DND-41 (cell line): ENCODE measurements around the gene NELFA.

Experiments used
- ATAC-seq: fragments of 200-7000 bp; cut with Tn5 transposase; 3 replicates; pipeline ENCODE4 v1.9.1; 2021; ENCODE audit warnings: low read depth; ENCODE audit not compliant: insufficient read depth
- DNase-seq: peaks from one replicate; pipeline ENCODE4 v3.0.0-alpha.2; 2020
- H2AFZ ChIP-seq: 2 replicates; pipeline ENCODE4 v1.6.0; 2012; ENCODE audit warnings: low read depth, low read length
- H3K27ac ChIP-seq: 2 replicates; pipeline ENCODE4 v1.5.1; 2012; ENCODE audit warnings: low read length, inconsistent platforms
- H3K27me3 ChIP-seq: fragments of 200-600 bp; sonication (generic); 2 replicates; pipeline ENCODE4 v1.6.0; 2012; ENCODE audit warnings: low read length, mild to moderate bottlenecking, inconsistent platforms; ENCODE audit not compliant: insufficient read depth, poor library complexity
- H3K36me3 ChIP-seq: 2 replicates; pipeline ENCODE4 v1.5.1; 2012; ENCODE audit warnings: low read length, inconsistent platforms; ENCODE audit not compliant: insufficient read depth
- H3K4me1 ChIP-seq: 2 replicates; pipeline ENCODE4 v1.5.1; 2012; ENCODE audit warnings: mild to moderate bottlenecking, low read length; ENCODE audit not compliant: insufficient read depth
- H3K4me2 ChIP-seq: 2 replicates; pipeline ENCODE4 v1.6.0; 2012; ENCODE audit warnings: mild to moderate bottlenecking, moderate library complexity, low read length, inconsistent platforms; ENCODE audit not compliant: insufficient read depth
- H3K4me3 ChIP-seq, 2 experiments: fragments of 200-600 bp in 1 of 2; shearing (Covaris generic) in 1 of 2; 2 replicates each; pipeline ENCODE4 v1.5.1; 2012 to 2016; ENCODE audit warnings: inconsistent platforms in 2 of 2, low read length in 2 of 2, mild to moderate bottlenecking in 2 of 2, low read depth in 1 of 2, moderate library complexity in 1 of 2
- H3K79me2 ChIP-seq: 2 replicates; pipeline ENCODE4 v1.6.0; 2012; ENCODE audit warnings: low read length, inconsistent platforms; ENCODE audit not compliant: insufficient read depth
- H3K9ac ChIP-seq: 2 replicates; pipeline ENCODE4 v1.6.0; 2012; ENCODE audit warnings: low read depth, mild to moderate bottlenecking, inconsistent platforms, low read length, moderate library complexity
- H3K9me3 ChIP-seq: 2 replicates; pipeline ENCODE4 v1.5.1; 2012; ENCODE audit warnings: low read length, moderate library complexity, mild to moderate bottlenecking, inconsistent platforms; ENCODE audit not compliant: insufficient read depth, severe bottlenecking
- H4K20me1 ChIP-seq: 2 replicates; pipeline ENCODE4 v1.6.0; 2012; ENCODE audit warnings: low read length; ENCODE audit not compliant: insufficient read depth
- EZH2 ChIP-seq: IDR thresholded peaks from 3 replicates; pipeline ENCODE4 v1.6.1; 2012; ENCODE audit warnings: borderline replicate concordance, low read depth, mild to moderate bottlenecking, moderate library complexity, low read length, inconsistent platforms; ENCODE audit not compliant: severe bottlenecking
- TF ChIP-seq, protein P1 (sequence below): IDR thresholded peaks from 2 replicates; pipeline ENCODE4 v1.5.1; 2012; ENCODE audit warnings: borderline replicate concordance, low read length, moderate library complexity, mild to moderate bottlenecking; ENCODE audit not compliant: poor library complexity, severe bottlenecking; ENCODE audit errors: extremely low read depth

The NELFA gene

DNA sequence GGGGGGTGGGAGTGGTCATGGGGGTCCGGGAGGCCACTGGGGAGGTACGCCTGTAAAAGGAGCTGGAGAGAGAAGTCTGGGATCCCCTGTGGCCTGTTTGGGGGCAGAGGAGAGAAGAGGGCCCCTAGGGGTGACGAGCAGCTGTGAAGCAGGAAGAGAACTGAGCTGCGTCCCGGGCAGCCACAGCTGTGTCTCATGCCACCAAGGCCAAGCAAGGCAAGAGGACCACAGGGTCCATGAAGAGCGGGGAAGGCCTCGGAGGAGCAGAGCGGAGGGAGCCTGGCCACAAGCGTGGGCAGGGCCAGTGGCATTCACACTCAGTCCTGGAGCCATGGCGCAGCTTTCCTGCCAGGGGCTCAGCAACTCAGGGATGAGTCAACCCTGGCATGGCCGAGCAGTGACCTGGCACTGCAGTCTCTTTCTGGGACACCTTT, 36.8 kb upstream of the NELFA start:
- Histone ChIP-seq H3K4me3 (no peak overlapping the region), H3K27ac (no peak overlapping the region), H3K4me1 (peaks cover 15% of the 10 kb centered on the region), H3K9ac (no peak overlapping the region), H3K9me3 (no peaks in the 10 kb centered on the region), H3K4me2 (no peak overlapping the region), H4K20me1 (peaks cover 25% of the 10 kb centered on the region), H2AFZ (no peak overlapping the region), H3K36me3 (no peaks in the 10 kb centered on the region), H3K27me3 (no peaks in the 10 kb centered on the region), H3K79me2 (0 out of 2 replicates have a peak, but pooled peaks cover 2% of the 10 kb centered on the region)
- DNase-seq, result no peak
- ATAC-seq, result no peak
- no peak for TF ChIP-seq EZH2
- TF ChIP-seq, protein P1, sequence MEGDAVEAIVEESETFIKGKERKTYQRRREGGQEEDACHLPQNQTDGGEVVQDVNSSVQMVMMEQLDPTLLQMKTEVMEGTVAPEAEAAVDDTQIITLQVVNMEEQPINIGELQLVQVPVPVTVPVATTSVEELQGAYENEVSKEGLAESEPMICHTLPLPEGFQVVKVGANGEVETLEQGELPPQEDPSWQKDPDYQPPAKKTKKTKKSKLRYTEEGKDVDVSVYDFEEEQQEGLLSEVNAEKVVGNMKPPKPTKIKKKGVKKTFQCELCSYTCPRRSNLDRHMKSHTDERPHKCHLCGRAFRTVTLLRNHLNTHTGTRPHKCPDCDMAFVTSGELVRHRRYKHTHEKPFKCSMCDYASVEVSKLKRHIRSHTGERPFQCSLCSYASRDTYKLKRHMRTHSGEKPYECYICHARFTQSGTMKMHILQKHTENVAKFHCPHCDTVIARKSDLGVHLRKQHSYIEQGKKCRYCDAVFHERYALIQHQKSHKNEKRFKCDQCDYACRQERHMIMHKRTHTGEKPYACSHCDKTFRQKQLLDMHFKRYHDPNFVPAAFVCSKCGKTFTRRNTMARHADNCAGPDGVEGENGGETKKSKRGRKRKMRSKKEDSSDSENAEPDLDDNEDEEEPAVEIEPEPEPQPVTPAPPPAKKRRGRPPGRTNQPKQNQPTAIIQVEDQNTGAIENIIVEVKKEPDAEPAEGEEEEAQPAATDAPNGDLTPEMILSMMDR, result no peak

GRCh38 chr4:2044542-2045517, 36.1 kb upstream of the NELFA start:
- no peak overlapping the region for H3K27ac ChIP-seq
- H2AFZ ChIP-seq, result no peak overlapping the region
- H3K27me3 ChIP-seq, result no peaks in the 10 kb centered on the region
- 0 out of 2 replicates have a peak, but pooled peaks cover 2% of the 10 kb centered on the region for H3K79me2 ChIP-seq
- H3K36me3 ChIP-seq, result no peaks in the 10 kb centered on the region
- H4K20me1 ChIP-seq, result peaks cover 25% of the 10 kb centered on the region
- no peak overlapping the region for H3K4me3 ChIP-seq
- no peaks in the 10 kb centered on the region for H3K9me3 ChIP-seq
- H3K4me1 ChIP-seq, result peaks cover 15% of the 10 kb centered on the region
- ATAC-seq, result no peak
- TF ChIP-seq EZH2, result no peak
- TF ChIP-seq, protein P1, result no peak
- no peak overlapping the region for H3K4me2 ChIP-seq
- DNase-seq, result no peak
- no peak overlapping the region for H3K9ac ChIP-seq

GRCh38 chr4:2044119-2044485, 35.3 kb upstream of the NELFA start:
- no peaks in the 10 kb centered on the region for H3K9me3 ChIP-seq
- 0 out of 2 replicates have a peak, but pooled peaks cover 2% of the 10 kb centered on the region for H3K79me2 ChIP-seq
- no peak overlapping the region for H3K4me3 ChIP-seq
- peaks cover 15% of the 10 kb centered on the region for H3K4me1 ChIP-seq
- no peak overlapping the region for H3K4me2 ChIP-seq
- H3K9ac ChIP-seq, result no peak overlapping the region
- no peak for DNase-seq
- H3K27me3 ChIP-seq, result no peaks in the 10 kb centered on the region
- no peak overlapping the region for H2AFZ ChIP-seq
- no peak for ATAC-seq
- H4K20me1 ChIP-seq, result peaks cover 25% of the 10 kb centered on the region
- H3K36me3 ChIP-seq, result no peaks in the 10 kb centered on the region
- TF ChIP-seq EZH2, result no peak
- TF ChIP-seq, protein P1, result no peak
- H3K27ac ChIP-seq, result no peak overlapping the region
